ENCODE data around the gene MRPL28.
A peak's percentile ranks its signal among the peaks of the same experiment; 100 is the strongest.
"Not testable (repeated sequence)": the region's sequence is repeated elsewhere in the genome, so short reads cannot be mapped to it uniquely, and the experiment has no call there.

Gene MRPL28

GRCh38 chr16:392450-393030 is 22.2 kb upstream of the MRPL28 start:
- DNase-seq (ENCODE audit: low read depth): no peak
- no peak overlapping the region for H3K4me3 ChIP-seq (ENCODE audit: low read depth, low read length)

- no peak overlapping the region for H3K4me3 ChIP-seq (ENCODE audit: low read depth, low read length)
- DNase-seq (ENCODE audit: low read depth): no peak
Measured at GRCh38 chr16:391885-392335, 21.6 kb upstream of the MRPL28 start.

- H3K4me3 ChIP-seq (ENCODE audit: low read depth, low read length): no peak overlapping the region
- DNase-seq (ENCODE audit: low read depth): no peak
Measured at GRCh38 chr16:389352-389751, 19.0 kb upstream of the MRPL28 start.

- DNase-seq (ENCODE audit: low read depth); H3K4me3 ChIP-seq (ENCODE audit: low read depth, low read length): not testable (repeated sequence)
Measured at GRCh38 chr16:387761-388666, 17.7 kb upstream of the MRPL28 start.

GRCh38 chr16:386641-387156 is 16.4 kb upstream of the MRPL28 start:
- no peak overlapping the region for H3K4me3 ChIP-seq (ENCODE audit: low read depth, low read length)

GRCh38 chr16:383326-384051 is 13.2 kb upstream of the MRPL28 start:
- DNase-seq (ENCODE audit: low read depth): no peak
- no peak overlapping the region for H3K4me3 ChIP-seq (ENCODE audit: low read depth, low read length)

More at GRCh38 chr16:386641-387156, 16.4 kb upstream of the MRPL28 start:
- DNase-seq (ENCODE audit: low read depth): no peak

- peak within 1 kb of the TSS; percentile 75 for H3K4me3 ChIP-seq (ENCODE audit: low read depth, low read length)
- no peak for DNase-seq (ENCODE audit: low read depth)
Measured at GRCh38 chr16:381789-382717, 11.7 kb upstream of the MRPL28 start, which contains the start of gene PGAP6. Gene PGAP6, minus strand, starts transcription at chr16:381978. Its CDS starts 157 bp downstream, at chr16:381821.

GRCh38 chr16:381012-381788 is 10.9 kb upstream of the MRPL28 start:
- no peak for DNase-seq (ENCODE audit: low read depth)
- H3K4me3 ChIP-seq (ENCODE audit: low read depth, low read length): peak overlapping the region; percentile 75

- H3K4me3 ChIP-seq (ENCODE audit: low read depth, low read length): peak overlapping the region; percentile 75
- no peak for DNase-seq (ENCODE audit: low read depth)
Measured at GRCh38 chr16:380762-381011, 10.3 kb upstream of the MRPL28 start.

- DNase-seq (ENCODE audit: low read depth): no peak
- peak overlapping the region; percentile 75 for H3K4me3 ChIP-seq (ENCODE audit: low read depth, low read length)
Measured at GRCh38 chr16:379961-380761, 9.8 kb upstream of the MRPL28 start.

GRCh38 chr16:379183-379960 is 9.0 kb upstream of the MRPL28 start:
- H3K4me3 ChIP-seq (ENCODE audit: low read depth, low read length): no peak overlapping the region
- DNase-seq (ENCODE audit: low read depth): no peak

- H3K4me3 ChIP-seq (ENCODE audit: low read depth, low read length): no peak overlapping the region
- DNase-seq (ENCODE audit: low read depth): no peak
Measured at GRCh38 chr16:378821-379182, 8.5 kb upstream of the MRPL28 start.

GRCh38 chr16:378113-378820 is 7.9 kb upstream of the MRPL28 start:
- H3K4me3 ChIP-seq (ENCODE audit: low read depth, low read length); DNase-seq (ENCODE audit: low read depth): not testable (repeated sequence)

GRCh38 chr16:377419-377951 is 7.1 kb upstream of the MRPL28 start:
- no peak for DNase-seq (ENCODE audit: low read depth)
- no peak overlapping the region for H3K4me3 ChIP-seq (ENCODE audit: low read depth, low read length)

- no peak overlapping the region for H3K4me3 ChIP-seq (ENCODE audit: low read depth, low read length)
- no peak for DNase-seq (ENCODE audit: low read depth)
Measured at GRCh38 chr16:376817-377418, 6.6 kb upstream of the MRPL28 start.
